Panc1 (cell line): ENCODE data around the gene PTPRF. TPM values are rescaled to one million over a fixed set of nuclear protein-coding genes. Genes with fewer than 3 reads are reported as not detected.

ENCODE experiments used
- ATAC-seq: fragments of 200-7000 bp; cut with Tn5 transposase; 2 replicates; pipeline ENCODE4 v1.9.1; 2020; ENCODE audit warnings: mild to moderate bottlenecking, moderate library complexity
- BruUV-seq: library from RNA; stranded (reverse); fragments of 400-500 nt; replicated peaks from 2 replicates; lab custom pipeline; 2021; lab: Mats Ljungman, UMichigan
- CTCF ChIA-PET: fragments of 300-600 bp; sonication (Branson Sonifier 250); formaldehyde crosslinking; loops from one replicate; lab custom pipeline; 2022; ENCODE audit warnings: antibody characterized with exemption; lab: Charles Lee
- POLR2A ChIA-PET: fragments of 300-600 bp; sonication (Branson Sonifier 250); formaldehyde crosslinking; loops from one replicate; lab custom pipeline; 2022; ENCODE audit warnings: antibody characterized with exemption; lab: Charles Lee
- DNase-seq: peaks from one replicate; pipeline ENCODE4 v3.0.0-alpha.2; 2010; ENCODE audit warnings: low read depth, low spot score
- H3K27ac ChIP-seq: 2 replicates; pipeline ENCODE4 v1.5.1; 2011; ENCODE audit warnings: mild to moderate bottlenecking, low read length, inconsistent platforms
- H3K27me3 ChIP-seq: fragments of 200-500 bp; sonication (Bioruptor generic); 2 replicates; pipeline ENCODE4 v1.6.0; 2014; ENCODE audit warnings: low read length, inconsistent platforms; ENCODE audit not compliant: control insufficient read depth, insufficient read depth
- H3K36me3 ChIP-seq: fragments of 200-500 bp; sonication (Bioruptor generic); 2 replicates; pipeline ENCODE4 v1.5.1; 2014; ENCODE audit warnings: inconsistent platforms, mild to moderate bottlenecking, low read length, moderate library complexity; ENCODE audit not compliant: control insufficient read depth, insufficient read depth
- H3K4me1 ChIP-seq: 2 replicates; pipeline ENCODE4 v1.5.1; 2011; ENCODE audit warnings: inconsistent platforms, mild to moderate bottlenecking, low read length, moderate library complexity; ENCODE audit not compliant: control insufficient read depth, insufficient read depth
- H3K4me3 ChIP-seq, 2 experiments: 2 replicates each; pipeline ENCODE4 v1.5.1; 2011 to 2012; ENCODE audit warnings: low read depth in 2 of 2, low read length in 2 of 2, mild to moderate bottlenecking in 2 of 2, inconsistent platforms in 1 of 2, moderate library complexity in 1 of 2
- H3K9me3 ChIP-seq: fragments of 200-500 bp; sonication (Bioruptor generic); 2 replicates; pipeline ENCODE4 v1.5.1; 2014; ENCODE audit warnings: low read depth, mild to moderate bottlenecking, inconsistent platforms, low read length, moderate library complexity; ENCODE audit not compliant: control insufficient read depth, insufficient read depth
- CTCF ChIP-seq: fragments of 450-650 bp; IDR thresholded peaks from 2 replicates; pipeline ENCODE4 v1.5.1; 2017; ENCODE audit warnings: mild to moderate bottlenecking
- POLR2AphosphoS5 ChIP-seq: IDR thresholded peaks from 2 replicates; pipeline ENCODE4 v1.6.1; 2012; ENCODE audit warnings: mild to moderate bottlenecking, low read depth, low read length, moderate library complexity
- SIN3A ChIP-seq: IDR thresholded peaks from 2 replicates; pipeline ENCODE4 v1.6.1; 2012; ENCODE audit warnings: low read depth, mild to moderate bottlenecking, low read length, moderate library complexity, borderline replicate concordance; ENCODE audit not compliant: insufficient read depth
- TCF7L2 ChIP-seq: IDR thresholded peaks from 2 replicates; pipeline ENCODE4 v1.6.1; 2011; ENCODE audit warnings: mild to moderate bottlenecking, low read depth, low read length, inconsistent platforms
- in situ Hi-C: cut with HindIII; loops from 2 replicates; pipeline ENCODE4 v1.10.0; 2016; ENCODE audit warnings: low sequenced_read_pairs, low pct_unique_long_range_greater_than_20kb
- intact Hi-C: fragments of 100-400 bp; cut with micrococcal nuclease; formaldehyde crosslinking; loops from one replicate; pipeline ENCODE4 v1.10.0; 2022; ENCODE audit not compliant: unreplicated experiment
- total RNA-seq: library from RNA; stranded (reverse); gene quantifications from one replicate; pipeline ENCODE4 v1.2.1, GENCODE V29; 2021; ENCODE audit not compliant: unreplicated experiment
- TF ChIP-seq, protein P1 (sequence below), 2 experiments: IDR thresholded peaks; 2 replicates each; pipeline ENCODE4 v1.6.1; 2011 to 2012; ENCODE audit warnings: low read depth in 2 of 2, control low read depth in 1 of 2, low read length in 1 of 2, mild to moderate bottlenecking in 1 of 2, moderate library complexity in 1 of 2; ENCODE audit not compliant: insufficient read depth in 1 of 2

Gene PTPRF
- total RNA-seq, 1 experiment from 2014 or later: 77.5 TPM

GRCh38 chr1:43660355-43660754 is 129.7 kb downstream of the PTPRF start:
- ChIA-PET POLR2A (no interaction called here), CTCF (no interaction called here)
- Histone ChIP-seq H3K36me3 (peaks cover 31% of the 10 kb centered on the region), H3K4me1 (no peaks in the 10 kb centered on the region), H3K9me3 (no peaks in the 10 kb centered on the region), H3K4me3 (no peak overlapping the region), H3K27me3 (no peaks in the 10 kb centered on the region), H3K27ac (no peak overlapping the region)
- no TSS peak for BruUV-seq
- intact Hi-C loops (no loop called here), in situ Hi-C loops (no loop called here)
- TF ChIP-seq, protein P1, sequence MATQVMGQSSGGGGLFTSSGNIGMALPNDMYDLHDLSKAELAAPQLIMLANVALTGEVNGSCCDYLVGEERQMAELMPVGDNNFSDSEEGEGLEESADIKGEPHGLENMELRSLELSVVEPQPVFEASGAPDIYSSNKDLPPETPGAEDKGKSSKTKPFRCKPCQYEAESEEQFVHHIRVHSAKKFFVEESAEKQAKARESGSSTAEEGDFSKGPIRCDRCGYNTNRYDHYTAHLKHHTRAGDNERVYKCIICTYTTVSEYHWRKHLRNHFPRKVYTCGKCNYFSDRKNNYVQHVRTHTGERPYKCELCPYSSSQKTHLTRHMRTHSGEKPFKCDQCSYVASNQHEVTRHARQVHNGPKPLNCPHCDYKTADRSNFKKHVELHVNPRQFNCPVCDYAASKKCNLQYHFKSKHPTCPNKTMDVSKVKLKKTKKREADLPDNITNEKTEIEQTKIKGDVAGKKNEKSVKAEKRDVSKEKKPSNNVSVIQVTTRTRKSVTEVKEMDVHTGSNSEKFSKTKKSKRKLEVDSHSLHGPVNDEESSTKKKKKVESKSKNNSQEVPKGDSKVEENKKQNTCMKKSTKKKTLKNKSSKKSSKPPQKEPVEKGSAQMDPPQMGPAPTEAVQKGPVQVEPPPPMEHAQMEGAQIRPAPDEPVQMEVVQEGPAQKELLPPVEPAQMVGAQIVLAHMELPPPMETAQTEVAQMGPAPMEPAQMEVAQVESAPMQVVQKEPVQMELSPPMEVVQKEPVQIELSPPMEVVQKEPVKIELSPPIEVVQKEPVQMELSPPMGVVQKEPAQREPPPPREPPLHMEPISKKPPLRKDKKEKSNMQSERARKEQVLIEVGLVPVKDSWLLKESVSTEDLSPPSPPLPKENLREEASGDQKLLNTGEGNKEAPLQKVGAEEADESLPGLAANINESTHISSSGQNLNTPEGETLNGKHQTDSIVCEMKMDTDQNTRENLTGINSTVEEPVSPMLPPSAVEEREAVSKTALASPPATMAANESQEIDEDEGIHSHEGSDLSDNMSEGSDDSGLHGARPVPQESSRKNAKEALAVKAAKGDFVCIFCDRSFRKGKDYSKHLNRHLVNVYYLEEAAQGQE (IDR thresholded peaks at IDR 0.05; ENCODE audit: insufficient read depth in 1 of 2, low read depth in 2 of 2, low read length in 1 of 2): no peak
- TF ChIP-seq POLR2AphosphoS5 (no peak), SIN3A (no peak), TCF7L2 (no peak), CTCF (no peak)
- DNase-seq (no peak), ATAC-seq (no peak)

DNA sequence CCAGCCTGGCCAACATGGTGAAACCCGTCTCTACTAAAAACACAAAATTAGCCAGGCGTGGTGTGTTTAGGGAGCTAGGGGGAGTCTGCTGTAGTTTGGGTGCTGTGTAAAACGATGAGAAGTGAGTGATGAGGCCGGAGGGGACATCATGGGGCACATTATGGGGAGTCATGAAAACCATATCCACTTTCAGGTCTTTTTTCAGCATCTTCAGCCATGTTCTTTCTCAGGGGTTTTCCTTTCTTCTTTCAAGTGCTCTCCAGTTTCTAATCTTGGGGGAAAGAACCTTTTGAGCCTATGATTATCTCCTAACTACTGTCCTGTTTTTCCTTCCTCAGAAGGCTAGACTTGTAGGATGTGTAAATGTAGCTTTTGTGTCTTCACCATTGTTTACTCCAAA is 133.7 kb downstream of the PTPRF start:
- intact Hi-C loops: no loop called here
- CTCF ChIA-PET: no interaction called here
- H3K9me3 ChIP-seq: no peaks in the 10 kb centered on the region
- POLR2A ChIA-PET: no interaction called here
- no peak for DNase-seq
- peaks cover 46% of the 10 kb centered on the region for H3K36me3 ChIP-seq
- no peaks in the 10 kb centered on the region for H3K27me3 ChIP-seq
- in situ Hi-C loops: no loop called here
- BruUV-seq: no TSS peak
- H3K4me3 ChIP-seq: no peak overlapping the region
- H3K27ac ChIP-seq: no peak overlapping the region
- no peaks in the 10 kb centered on the region for H3K4me1 ChIP-seq
- TF ChIP-seq, protein P1 (IDR thresholded peaks at IDR 0.05; ENCODE audit: insufficient read depth in 1 of 2, low read depth in 2 of 2, low read length in 1 of 2): no peak
- no peak for TF ChIP-seq POLR2AphosphoS5
- TF ChIP-seq CTCF: no peak
- TF ChIP-seq TCF7L2: no peak
- no peak for TF ChIP-seq SIN3A
- ATAC-seq: no peak
